ENCODE measurements around the gene CDH11. TPM values are rescaled to one million over a fixed set of nuclear protein-coding genes. Genes with fewer than 3 reads are reported as not detected.

The CDH11 gene
- total and polyA plus RNA-seq, 9 of the 15 experiments (the other 6 are each of a cell fraction or from before 2014, with no cell fraction given) = 0.18 TPM; not detected in 8

DNA sequence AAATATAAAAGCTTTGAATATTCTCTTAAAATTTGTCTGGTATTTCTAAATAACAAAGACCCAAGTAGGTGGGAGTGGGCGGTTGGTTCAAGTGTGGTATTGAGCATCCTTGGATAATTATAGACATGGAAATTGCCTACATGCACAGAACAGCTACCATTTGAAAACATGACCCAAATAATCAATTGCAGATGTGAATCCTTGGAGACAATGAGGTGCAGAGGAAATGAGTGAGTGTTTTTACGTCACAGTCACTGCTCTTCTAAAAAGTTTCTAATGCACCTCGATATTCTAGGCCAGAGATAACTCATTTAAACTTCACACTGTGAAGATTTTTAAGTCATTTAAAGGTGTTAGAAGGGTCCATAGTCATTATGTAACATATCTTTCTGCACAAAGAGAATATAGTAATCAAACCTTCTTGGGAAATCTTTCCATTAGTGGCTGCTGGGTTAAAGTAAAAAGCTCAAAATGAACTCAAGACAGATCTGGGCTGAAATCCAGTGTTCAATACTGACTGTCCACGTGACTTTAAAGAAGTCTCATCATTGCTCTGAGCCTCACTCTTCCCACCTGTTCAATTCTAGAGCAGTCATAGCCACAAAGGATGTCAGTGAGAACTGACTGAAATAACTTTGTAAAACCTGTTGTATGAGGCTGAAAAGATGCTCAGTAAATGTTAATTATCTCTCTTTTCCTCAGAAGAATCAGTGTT is 144.5 kb downstream of the CDH11 start:
- no peaks in the 10 kb centered on the region for H3K79me2 ChIP-seq (ENCODE audit: control insufficient read depth, insufficient read depth, low read length)
- TF ChIP-seq TCF7L2 (IDR thresholded peaks at IDR 0.05; ENCODE audit: low read depth, low read length) = no peak
- TF ChIP-seq, protein P1, sequence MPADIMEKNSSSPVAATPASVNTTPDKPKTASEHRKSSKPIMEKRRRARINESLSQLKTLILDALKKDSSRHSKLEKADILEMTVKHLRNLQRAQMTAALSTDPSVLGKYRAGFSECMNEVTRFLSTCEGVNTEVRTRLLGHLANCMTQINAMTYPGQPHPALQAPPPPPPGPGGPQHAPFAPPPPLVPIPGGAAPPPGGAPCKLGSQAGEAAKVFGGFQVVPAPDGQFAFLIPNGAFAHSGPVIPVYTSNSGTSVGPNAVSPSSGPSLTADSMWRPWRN (IDR thresholded peaks at IDR 0.05; ENCODE audit: low read depth) = no peak
- no peak for TF ChIP-seq TEAD2 (tag; IDR thresholded peaks at IDR 0.05)
- no peak for TF ChIP-seq JUND (IDR thresholded peaks at IDR 0.05; ENCODE audit: borderline replicate concordance, low read depth, low read length)
- no peak for TF ChIP-seq JUND (tag; IDR thresholded peaks at IDR 0.05; ENCODE audit: borderline replicate concordance, low read depth, low read length)
- TF ChIP-seq, protein P2, sequence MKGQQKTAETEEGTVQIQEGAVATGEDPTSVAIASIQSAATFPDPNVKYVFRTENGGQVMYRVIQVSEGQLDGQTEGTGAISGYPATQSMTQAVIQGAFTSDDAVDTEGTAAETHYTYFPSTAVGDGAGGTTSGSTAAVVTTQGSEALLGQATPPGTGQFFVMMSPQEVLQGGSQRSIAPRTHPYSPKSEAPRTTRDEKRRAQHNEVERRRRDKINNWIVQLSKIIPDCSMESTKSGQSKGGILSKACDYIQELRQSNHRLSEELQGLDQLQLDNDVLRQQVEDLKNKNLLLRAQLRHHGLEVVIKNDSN (CRISPR knock-in tag; IDR thresholded peaks at IDR 0.05) = no peak
- TF ChIP-seq MEF2D (tag; conservative IDR thresholded peaks at IDR 0.05; ENCODE audit: low read depth) = no peak
- no peak for TF ChIP-seq HDAC1 (IDR thresholded peaks at IDR 0.05)
- TF ChIP-seq ZNF408 (CRISPR knock-in tag; IDR thresholded peaks at IDR 0.05; ENCODE audit: low read depth) = no peak
- TF ChIP-seq ZNF551 (CRISPR knock-in tag; IDR thresholded peaks at IDR 0.05) = no peak
- TF ChIP-seq HMGN3 (IDR thresholded peaks at IDR 0.05; ENCODE audit: borderline replicate concordance, extremely low read depth, insufficient read length, low read depth, low read length) = no peak
- TF ChIP-seq E2F3 (CRISPR knock-in tag; IDR thresholded peaks at IDR 0.05) = no peak
- ChIA-PET POLR2A (no interaction called here), CTCF (ENCODE audit: low intra/inter-chr PET ratio) (no interaction called here)
- H3K27me3 ChIP-seq (ENCODE audit: control insufficient read depth in 2 of 2, insufficient read depth in 2 of 2, low read length in 2 of 2) = no peaks in the 10 kb centered on the region
- H4K20me1 ChIP-seq (replicated peaks; ENCODE audit: control insufficient read depth, insufficient read depth, low read length) = no peaks in the 10 kb centered on the region
- no peaks in the 10 kb centered on the region for H3K9me1 ChIP-seq (ENCODE audit: control insufficient read depth, insufficient read depth, low read length)
- intact Hi-C loops (cut with micrococcal nuclease) = no loop called here
- DNase-seq (ENCODE audit: extremely low read depth in 1 of 4, low spot score in 3 of 4) (no peak), ATAC-seq (no peak), FAIRE-seq (no peak)
- H3K4me3 ChIP-seq = no peak overlapping the region
- H3K27ac ChIP-seq (ENCODE audit: extremely low read depth, low read depth, low read length) = no peak overlapping the region
- H3K36me3 ChIP-seq (ENCODE audit: control insufficient read depth, insufficient read depth, low read length) = no peaks in the 10 kb centered on the region
- in situ Hi-C loops (cut with MboI) = no loop called here
- WGBS (ENCODE audit: insufficient coverage, low coverage, missing lambda C conversion rate) = 2% methylated on average over 4 of the region's 4 CpGs
- no TSS peak for BruUV-seq (replicated peaks)
- no peak overlapping the region for H3K9ac ChIP-seq (ENCODE audit: insufficient read depth in 1 of 2, low read depth in 2 of 2, low read length in 2 of 2)
- H3K4me1 ChIP-seq (replicated peaks in 1 of 2; ENCODE audit: control insufficient read depth in 2 of 2, insufficient read depth in 2 of 2, low read length in 2 of 2) = no peaks in the 10 kb centered on the region
- H3K9me3 ChIP-seq (replicated peaks; ENCODE audit: control insufficient read depth, insufficient read depth, low read depth, low read length) = no peaks in the 10 kb centered on the region
- H3K4me2 ChIP-seq (ENCODE audit: insufficient read depth, low read length) = no peak overlapping the region
- H2AFZ ChIP-seq (ENCODE audit: low read depth, low read length) = no peak overlapping the region

Data from K562 (cell line).